ENCODE results near the gene C18orf54. TPM values are rescaled to one million over a fixed set of nuclear protein-coding genes. Genes with fewer than 3 reads are reported as not detected.

Gene C18orf54
- total RNA-seq, 2 experiments from 2014 or later, result 7.3 to 7.6 TPM

DNA sequence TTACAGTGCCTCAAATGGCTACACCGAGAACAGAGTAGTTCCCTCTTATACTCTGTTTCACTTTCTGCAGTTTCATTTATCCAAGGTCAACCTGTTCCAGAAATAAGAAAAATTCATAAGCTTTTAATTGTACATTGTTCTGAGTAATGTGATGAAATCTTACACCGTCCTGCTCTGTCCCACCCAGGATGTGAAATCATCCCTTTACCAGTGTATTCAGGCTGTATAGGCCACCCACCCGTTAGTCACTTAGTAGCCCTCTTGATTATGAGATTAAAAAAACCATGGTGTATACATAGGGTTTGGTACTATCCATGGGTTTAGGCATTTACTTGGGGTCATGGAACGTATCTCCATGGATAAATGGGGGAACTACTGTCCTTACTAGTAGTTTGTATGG, 29.9 kb upstream of the C18orf54 start:
- ChIA-PET CTCF (no interaction called here), POLR2A (no interaction called here)
- Mint-ChIP-seq H3K4me3 (no peak overlapping the region), H3K27me3 (peaks cover 7% of the 10 kb centered on the region), H3K36me3 (ENCODE audit: low read depth) (no peaks in the 10 kb centered on the region), H3K27ac (no peak overlapping the region), H3K4me1 (ENCODE audit: low read depth) (no peaks in the 10 kb centered on the region), H3K9me3 (no peaks in the 10 kb centered on the region)
- ATAC-seq (peak; percentile 24), DNase-seq (no peak)
- intact Hi-C loops (cut with micrococcal nuclease), result no loop called here
- TF ChIP-seq CTCF (IDR thresholded peaks at IDR 0.05), result no peak

DNA sequence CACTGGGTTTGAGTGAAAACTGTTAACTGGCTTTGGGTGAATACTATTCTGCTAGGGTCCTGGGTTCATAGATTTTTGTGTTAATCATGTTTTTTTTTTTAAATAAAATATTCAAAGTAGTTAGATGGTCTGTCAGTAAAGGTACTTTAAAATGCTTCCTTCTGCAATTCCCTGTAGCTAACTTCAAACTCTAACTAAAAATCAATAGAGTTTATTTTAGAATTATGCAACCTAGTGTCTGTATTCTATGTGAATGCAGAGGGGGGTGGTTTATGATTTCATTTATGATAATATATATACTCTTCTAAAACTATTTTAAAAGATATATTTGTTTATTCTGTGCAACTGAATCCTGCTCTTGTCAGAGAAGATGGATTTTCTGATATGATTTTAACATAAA, 27.9 kb upstream of the C18orf54 start:
- POLR2A ChIA-PET, result no interaction called here

DNA sequence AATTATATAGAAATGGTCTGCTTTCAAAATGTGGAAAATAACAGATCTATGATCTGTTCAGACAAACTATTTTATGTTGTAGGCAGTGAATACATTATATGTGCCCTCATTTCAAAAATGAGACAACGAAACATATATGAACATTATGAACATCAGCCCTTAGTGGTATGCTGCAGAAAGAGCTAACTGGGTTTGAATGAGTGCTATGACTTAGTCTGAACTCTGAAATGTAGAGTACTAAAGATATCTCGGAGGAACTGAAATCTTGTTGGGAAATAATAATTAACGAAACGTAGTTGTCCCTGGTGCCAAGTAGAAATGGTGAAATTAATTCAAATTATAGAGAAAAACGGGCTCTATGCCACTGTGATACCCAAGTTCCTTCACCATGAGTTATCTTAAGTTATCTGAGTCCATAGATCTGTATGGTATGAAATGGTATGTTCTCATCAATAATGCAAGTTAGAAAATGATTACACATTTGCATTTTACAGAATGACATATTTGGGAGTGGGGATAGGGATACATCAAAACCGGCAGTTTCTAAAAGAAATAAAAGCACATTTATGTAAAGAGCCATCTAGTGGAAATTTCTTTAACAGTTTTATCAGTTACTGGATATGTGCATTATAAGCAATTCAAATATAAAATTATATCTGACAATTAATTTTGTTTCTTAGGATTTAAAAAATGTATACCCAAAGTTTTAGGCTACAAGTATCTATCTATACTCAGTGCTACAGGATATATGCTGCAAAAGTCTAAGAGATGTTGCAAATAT, 26.7 kb upstream of the C18orf54 start:
- intact Hi-C loops (cut with micrococcal nuclease), result no loop called here
- Mint-ChIP-seq H3K27ac (no peak overlapping the region), H3K36me3 (ENCODE audit: low read depth) (no peaks in the 10 kb centered on the region), H3K4me3 (no peak overlapping the region), H3K9me3 (no peaks in the 10 kb centered on the region), H3K4me1 (ENCODE audit: low read depth) (peaks cover 3% of the 10 kb centered on the region), H3K27me3 (peaks cover 10% of the 10 kb centered on the region)
- DNase-seq, result no peak
- ChIA-PET CTCF (interaction anchor here (1.1 kb wide), 1 partner anchor 27 kb away, joined by 5 read pairs; the partner anchor contains the start of genes C18orf54 and STARD6), POLR2A (no interaction called here)
- no peak for TF ChIP-seq CTCF (IDR thresholded peaks at IDR 0.05)
- no peak for ATAC-seq

More for the DNA sequence above, 27.9 kb upstream of the C18orf54 start:
- DNase-seq, result no peak
- no peak for ATAC-seq
- Mint-ChIP-seq H3K4me1 (ENCODE audit: low read depth) (no peaks in the 10 kb centered on the region), H3K36me3 (ENCODE audit: low read depth) (no peaks in the 10 kb centered on the region), H3K27me3 (peaks cover 8% of the 10 kb centered on the region), H3K9me3 (no peaks in the 10 kb centered on the region), H3K4me3 (no peak overlapping the region), H3K27ac (no peak overlapping the region)
- intact Hi-C loops (cut with micrococcal nuclease), result no loop called here
- CTCF ChIA-PET, result interaction anchor here (0.6 to 1.1 kb wide), 4 partner anchors 28 to 61 kb away, joined by 3 to 5 read pairs (median 4); partner anchors contain the start of genes C18orf54 and STARD6
- no peak for TF ChIP-seq CTCF (IDR thresholded peaks at IDR 0.05)

- Mint-ChIP-seq H3K4me1 (ENCODE audit: low read depth) (peaks cover 3% of the 10 kb centered on the region), H3K27ac (no peak overlapping the region), H3K36me3 (ENCODE audit: low read depth) (no peaks in the 10 kb centered on the region), H3K27me3 (peaks cover 10% of the 10 kb centered on the region), H3K4me3 (no peak overlapping the region), H3K9me3 (no peaks in the 10 kb centered on the region)
- intact Hi-C loops (cut with micrococcal nuclease), result no loop called here
- no peak for TF ChIP-seq CTCF (IDR thresholded peaks at IDR 0.05)
- ATAC-seq (peak; percentile 10), DNase-seq (no peak)
- CTCF ChIA-PET, result no interaction called here
- POLR2A ChIA-PET, result no interaction called here
Observed at GRCh38 chr18:54335638-54336173, 22.0 kb upstream of the C18orf54 start.

DNA sequence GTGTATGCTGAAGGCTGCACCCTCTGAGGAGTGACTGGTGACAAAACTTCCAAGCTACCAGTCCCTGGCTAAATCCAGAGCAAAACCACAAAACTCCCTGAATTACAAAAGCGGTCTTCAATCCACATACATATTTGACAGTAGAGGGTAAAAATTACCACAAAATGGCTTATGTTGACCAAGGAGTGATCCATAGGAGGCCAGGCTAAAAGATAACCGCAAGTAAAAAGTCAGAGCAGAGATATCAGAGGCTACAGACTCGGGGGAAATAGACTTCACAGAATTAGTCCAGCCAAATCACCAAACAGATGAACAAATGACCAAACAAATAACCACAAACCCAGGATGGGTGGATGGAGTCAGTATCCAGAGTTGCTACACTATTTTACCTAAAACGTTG, 19.5 kb upstream of the C18orf54 start:
- Mint-ChIP-seq H3K36me3 (ENCODE audit: low read depth) (peaks cover 2% of the 10 kb centered on the region), H3K9me3 (peaks cover 2% of the 10 kb centered on the region), H3K27me3 (peaks cover 6% of the 10 kb centered on the region), H3K27ac (no peak overlapping the region), H3K4me3 (no peak overlapping the region), H3K4me1 (ENCODE audit: low read depth) (peaks cover 3% of the 10 kb centered on the region)
- intact Hi-C loops (cut with micrococcal nuclease), result no loop called here
- CTCF ChIA-PET, result interaction anchor here (1.0 kb wide), 1 partner anchor 8 kb away, joined by 3 read pairs; no protein-coding TSS in a partner anchor
- TF ChIP-seq CTCF (IDR thresholded peaks at IDR 0.05), result no peak
- POLR2A ChIA-PET, result no interaction called here
- no peak for ATAC-seq
- DNase-seq, result no peak

All from activated CD8-positive, alpha-beta T cell treated with anti-CD3 and anti-CD28 coated beads for 36 hours (primary cell).